GM13977 (cell line): Measurements from ENCODE around the gene MFN2.
A peak's percentile ranks its signal among the peaks of the same experiment; 100 is the strongest.

Experiments used
- DNase-seq: peaks from one replicate; pipeline ENCODE4 v3.0.0; 2012; ENCODE audit warnings: low spot score
- in situ Hi-C: fragments of 300-500 bp; cut with MboI; formaldehyde crosslinking; loops from one replicate; pipeline ENCODE4 v1.12.0; 2022; ENCODE audit warnings: low sequenced_read_pairs, low pct_unique_long_range_greater_than_20kb, mixed read lengths, inconsistent platforms; ENCODE audit not compliant: unreplicated experiment
- TF ChIP-seq, protein P1 (sequence below): IDR thresholded peaks from 2 replicates; pipeline ENCODE4 v1.5.1; 2012; ENCODE audit warnings: mild to moderate bottlenecking, control low read depth; ENCODE audit not compliant: insufficient read depth; ENCODE audit errors: extremely low read depth, missing control alignments

The MFN2 gene

DNA sequence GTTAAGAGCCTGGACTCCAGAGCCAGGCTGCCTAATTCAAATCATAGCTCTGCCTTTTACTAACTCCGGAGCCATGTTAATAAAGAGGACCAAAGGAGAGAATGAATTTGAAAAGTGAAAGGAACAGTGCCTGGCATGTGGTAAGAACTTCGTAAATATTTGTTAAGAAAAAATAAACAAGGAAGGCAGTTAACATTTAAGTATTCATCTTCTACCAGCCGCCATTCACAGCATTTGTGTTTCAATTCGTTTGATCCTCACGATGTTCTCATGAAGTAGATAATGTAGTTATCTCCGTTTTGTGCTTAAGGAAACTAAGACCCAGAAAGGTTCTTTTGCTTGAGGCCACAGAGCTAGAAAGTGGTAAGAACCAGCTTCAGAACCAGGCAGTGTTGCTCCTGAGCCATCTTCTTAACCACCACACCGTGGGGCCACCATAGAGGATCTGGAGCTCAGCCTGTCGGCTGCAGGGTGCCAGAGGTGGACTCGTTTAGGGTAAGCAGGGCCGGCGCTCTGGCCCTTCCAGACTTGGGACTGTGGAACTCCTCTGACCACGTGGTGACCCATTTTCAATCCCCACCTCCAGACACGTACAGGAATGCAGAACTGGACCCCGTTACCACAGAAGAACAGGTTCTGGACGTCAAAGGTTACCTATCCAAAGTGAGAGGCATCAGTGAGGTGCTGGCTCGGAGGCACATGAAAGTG lies 11.9 kb downstream of the MFN2 start:
- TF ChIP-seq, protein P1, sequence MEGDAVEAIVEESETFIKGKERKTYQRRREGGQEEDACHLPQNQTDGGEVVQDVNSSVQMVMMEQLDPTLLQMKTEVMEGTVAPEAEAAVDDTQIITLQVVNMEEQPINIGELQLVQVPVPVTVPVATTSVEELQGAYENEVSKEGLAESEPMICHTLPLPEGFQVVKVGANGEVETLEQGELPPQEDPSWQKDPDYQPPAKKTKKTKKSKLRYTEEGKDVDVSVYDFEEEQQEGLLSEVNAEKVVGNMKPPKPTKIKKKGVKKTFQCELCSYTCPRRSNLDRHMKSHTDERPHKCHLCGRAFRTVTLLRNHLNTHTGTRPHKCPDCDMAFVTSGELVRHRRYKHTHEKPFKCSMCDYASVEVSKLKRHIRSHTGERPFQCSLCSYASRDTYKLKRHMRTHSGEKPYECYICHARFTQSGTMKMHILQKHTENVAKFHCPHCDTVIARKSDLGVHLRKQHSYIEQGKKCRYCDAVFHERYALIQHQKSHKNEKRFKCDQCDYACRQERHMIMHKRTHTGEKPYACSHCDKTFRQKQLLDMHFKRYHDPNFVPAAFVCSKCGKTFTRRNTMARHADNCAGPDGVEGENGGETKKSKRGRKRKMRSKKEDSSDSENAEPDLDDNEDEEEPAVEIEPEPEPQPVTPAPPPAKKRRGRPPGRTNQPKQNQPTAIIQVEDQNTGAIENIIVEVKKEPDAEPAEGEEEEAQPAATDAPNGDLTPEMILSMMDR = no peak

DNA sequence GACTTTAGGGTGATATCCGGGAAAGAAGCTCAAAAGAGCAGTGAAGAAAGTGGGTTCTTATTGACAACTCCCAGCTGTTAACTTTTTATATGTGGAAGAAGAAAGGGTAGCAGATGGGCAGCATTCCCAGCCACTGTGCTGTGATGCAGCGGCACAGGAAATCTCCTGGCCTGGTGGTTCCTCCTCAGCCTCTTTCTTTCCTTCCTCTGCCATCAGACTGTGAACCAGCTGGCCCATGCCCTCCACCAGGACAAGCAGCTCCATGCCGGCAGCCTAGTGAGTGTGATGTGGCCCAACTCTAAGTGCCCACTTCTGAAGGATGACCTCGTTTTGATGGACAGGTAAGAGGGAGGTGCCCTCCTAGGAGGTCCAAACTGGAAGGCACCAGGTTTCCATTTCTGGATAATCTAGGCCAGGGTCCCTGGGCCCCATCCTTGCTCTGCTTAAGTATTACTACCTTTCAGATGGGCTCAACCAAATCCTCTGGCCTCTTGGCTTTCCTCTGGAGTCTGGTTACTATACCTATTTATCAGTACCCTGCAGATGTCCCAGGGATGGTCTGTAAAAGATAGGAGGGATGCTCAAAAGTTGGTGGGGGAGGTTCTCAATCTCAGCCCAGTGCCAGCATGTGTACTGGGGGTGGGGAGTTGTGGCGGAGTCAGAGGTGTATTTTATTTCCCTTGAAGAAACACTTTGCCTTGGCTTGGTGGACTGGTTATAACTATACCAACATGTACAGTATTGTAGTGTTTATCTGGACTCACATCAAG lies 17.0 kb downstream of the MFN2 start:
- TF ChIP-seq, protein P1 = no peak
- in situ Hi-C loops = no loop called here

More for the DNA sequence above, 11.9 kb downstream of the MFN2 start:
- in situ Hi-C loops = no loop called here
- no peak for DNase-seq

DNA sequence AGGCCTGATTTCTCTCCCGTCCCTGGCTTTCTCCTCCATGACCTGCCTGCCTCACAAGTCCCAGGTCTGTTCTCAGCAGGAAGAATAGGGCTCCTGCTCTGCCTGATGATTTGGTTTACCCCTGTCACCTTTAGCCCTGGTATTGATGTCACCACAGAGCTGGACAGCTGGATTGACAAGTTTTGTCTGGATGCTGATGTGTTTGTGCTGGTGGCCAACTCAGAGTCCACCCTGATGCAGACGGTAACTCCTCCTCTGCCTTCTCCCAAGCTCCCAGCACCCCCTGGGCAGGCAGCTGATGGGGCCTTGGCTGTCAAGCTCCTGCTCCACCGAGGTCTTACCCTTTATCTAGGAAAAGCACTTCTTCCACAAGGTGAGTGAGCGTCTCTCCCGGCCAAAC lies 18.4 kb downstream of the MFN2 start:
- in situ Hi-C loops = no loop called here
- DNase-seq = no peak
- TF ChIP-seq, protein P1 = no peak

More for the DNA sequence above, 17.0 kb downstream of the MFN2 start:
- no peak for DNase-seq

DNA sequence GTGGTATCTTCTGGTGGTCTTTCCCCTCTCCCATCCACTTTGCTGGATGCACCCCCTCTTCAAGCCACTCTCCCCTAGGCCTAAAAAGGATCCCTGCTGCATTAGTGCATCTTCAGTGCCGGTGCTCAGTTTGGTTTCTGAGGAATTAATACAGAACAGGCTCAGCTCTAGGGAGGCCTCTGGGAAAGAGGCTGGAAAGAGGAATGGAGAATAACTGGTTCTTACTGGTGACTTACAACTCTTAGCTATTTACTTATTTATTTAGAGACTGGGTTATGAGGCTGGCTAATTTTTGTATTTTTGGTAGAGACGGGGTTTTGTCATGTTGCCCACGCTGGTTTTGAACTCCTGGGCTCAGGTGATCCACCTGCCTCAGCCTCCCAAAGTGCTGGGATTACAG lies 19.0 kb downstream of the MFN2 start:
- DNase-seq = no peak
- in situ Hi-C loops = no loop called here
- TF ChIP-seq, protein P1 = no peak

DNA sequence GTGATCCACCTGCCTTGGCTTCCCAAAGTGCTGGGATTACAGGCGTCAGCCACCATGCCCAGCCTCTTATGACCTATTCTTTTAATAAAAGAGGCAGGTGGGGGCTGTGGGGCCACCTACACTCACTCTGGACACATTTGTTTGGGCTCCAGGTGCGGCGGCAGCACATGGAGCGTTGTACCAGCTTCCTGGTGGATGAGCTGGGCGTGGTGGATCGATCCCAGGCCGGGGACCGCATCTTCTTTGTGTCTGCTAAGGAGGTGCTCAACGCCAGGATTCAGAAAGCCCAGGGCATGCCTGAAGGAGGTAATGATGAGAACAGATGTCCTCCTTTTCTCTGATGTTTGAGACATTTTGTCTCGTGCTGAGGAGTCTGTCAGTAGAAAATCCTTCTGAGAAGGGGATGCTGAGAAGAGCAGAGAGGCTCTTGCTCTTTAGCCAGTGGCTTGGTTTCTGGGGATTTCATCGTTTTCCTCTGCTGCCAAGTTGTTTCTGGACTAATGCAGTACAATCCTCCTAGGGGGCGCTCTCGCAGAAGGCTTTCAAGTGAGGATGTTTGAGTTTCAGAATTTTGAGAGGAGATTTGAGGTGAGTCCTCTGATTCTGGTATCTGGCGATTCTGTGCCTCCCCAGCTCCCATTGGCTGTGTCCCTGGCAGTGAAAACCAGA lies 21.1 kb downstream of the MFN2 start:
- no peak for DNase-seq
- TF ChIP-seq, protein P1 = peak; percentile 63

DNA sequence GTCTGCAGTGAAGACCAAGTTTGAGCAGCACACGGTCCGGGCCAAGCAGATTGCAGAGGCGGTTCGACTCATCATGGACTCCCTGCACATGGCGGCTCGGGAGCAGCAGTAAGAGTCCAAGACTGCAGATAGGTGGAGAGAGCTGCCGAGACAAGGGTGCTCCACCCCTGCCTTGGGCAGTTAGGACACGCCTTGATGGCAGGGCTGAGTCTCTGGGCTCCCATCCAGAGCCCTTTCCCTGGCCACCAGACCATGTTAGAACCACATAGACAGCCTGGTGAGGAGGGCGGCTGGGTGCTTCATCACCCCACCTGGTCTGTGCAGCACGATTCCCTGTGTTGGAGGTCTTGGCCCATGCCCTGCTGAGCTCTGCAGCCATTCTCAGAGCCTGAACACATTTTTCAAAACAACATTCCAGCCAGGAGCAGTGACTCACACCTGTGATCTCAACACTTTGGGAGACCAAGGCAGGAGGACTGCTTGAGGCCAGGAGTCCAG lies 21.8 kb downstream of the MFN2 start:
- in situ Hi-C loops = no loop called here
- no peak for DNase-seq
- TF ChIP-seq, protein P1 = no peak

More for the DNA sequence above, 21.1 kb downstream of the MFN2 start:
- in situ Hi-C loops = no loop called here
